Measurements from ENCODE around the gene ADISSP.

DNA sequence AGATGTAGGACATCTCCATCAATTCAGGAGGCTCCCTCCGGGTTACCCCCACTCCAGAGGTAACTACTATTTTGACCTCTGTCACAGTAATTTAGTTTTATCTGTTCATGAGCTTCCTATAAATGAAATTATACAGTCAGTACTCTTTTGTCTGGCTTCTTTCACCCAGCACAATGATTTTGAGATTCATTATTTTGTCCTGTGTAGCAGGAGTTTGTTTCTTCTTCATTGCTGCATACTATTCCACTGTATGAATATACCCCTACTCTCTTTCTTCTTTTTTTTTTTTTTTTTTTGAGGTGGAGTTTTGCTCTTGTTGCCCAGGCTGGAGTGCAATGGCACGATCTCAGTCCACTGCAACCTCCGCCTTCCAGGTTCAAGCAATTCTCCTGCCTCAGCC, 41.0 kb upstream of the ADISSP start:
- TF ChIP-seq, protein P1, sequence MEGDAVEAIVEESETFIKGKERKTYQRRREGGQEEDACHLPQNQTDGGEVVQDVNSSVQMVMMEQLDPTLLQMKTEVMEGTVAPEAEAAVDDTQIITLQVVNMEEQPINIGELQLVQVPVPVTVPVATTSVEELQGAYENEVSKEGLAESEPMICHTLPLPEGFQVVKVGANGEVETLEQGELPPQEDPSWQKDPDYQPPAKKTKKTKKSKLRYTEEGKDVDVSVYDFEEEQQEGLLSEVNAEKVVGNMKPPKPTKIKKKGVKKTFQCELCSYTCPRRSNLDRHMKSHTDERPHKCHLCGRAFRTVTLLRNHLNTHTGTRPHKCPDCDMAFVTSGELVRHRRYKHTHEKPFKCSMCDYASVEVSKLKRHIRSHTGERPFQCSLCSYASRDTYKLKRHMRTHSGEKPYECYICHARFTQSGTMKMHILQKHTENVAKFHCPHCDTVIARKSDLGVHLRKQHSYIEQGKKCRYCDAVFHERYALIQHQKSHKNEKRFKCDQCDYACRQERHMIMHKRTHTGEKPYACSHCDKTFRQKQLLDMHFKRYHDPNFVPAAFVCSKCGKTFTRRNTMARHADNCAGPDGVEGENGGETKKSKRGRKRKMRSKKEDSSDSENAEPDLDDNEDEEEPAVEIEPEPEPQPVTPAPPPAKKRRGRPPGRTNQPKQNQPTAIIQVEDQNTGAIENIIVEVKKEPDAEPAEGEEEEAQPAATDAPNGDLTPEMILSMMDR (conservative IDR thresholded peaks at IDR 0.05; ENCODE audit: low read depth in 2 of 2) = no peak
- TF ChIP-seq EZH2 (IDR thresholded peaks at IDR 0.05; ENCODE audit: low read depth, unreplicated experiment) (no peak), REST (IDR thresholded peaks at IDR 0.05; ENCODE audit: unreplicated experiment) (no peak), POLR2AphosphoS5 (IDR thresholded peaks at IDR 0.05; ENCODE audit: low read depth) (no peak), CREB1 (CRISPR knock-in tag; IDR thresholded peaks at IDR 0.05; ENCODE audit: low read depth) (no peak), ZNF462 (CRISPR knock-in tag; IDR thresholded peaks at IDR 0.05) (no peak), EZH2phosphoT487 (IDR thresholded peaks at IDR 0.05; ENCODE audit: unreplicated experiment) (no peak), STAT1 (IDR thresholded peaks at IDR 0.05; ENCODE audit: unreplicated experiment) (no peak), NANOG (IDR thresholded peaks at IDR 0.05; ENCODE audit: borderline replicate concordance) (no peak), JUNB (IDR thresholded peaks at IDR 0.05; ENCODE audit: unreplicated experiment) (no peak)
- TF ChIP-seq, protein P2, sequence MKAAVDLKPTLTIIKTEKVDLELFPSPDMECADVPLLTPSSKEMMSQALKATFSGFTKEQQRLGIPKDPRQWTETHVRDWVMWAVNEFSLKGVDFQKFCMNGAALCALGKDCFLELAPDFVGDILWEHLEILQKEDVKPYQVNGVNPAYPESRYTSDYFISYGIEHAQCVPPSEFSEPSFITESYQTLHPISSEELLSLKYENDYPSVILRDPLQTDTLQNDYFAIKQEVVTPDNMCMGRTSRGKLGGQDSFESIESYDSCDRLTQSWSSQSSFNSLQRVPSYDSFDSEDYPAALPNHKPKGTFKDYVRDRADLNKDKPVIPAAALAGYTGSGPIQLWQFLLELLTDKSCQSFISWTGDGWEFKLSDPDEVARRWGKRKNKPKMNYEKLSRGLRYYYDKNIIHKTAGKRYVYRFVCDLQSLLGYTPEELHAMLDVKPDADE (IDR thresholded peaks at IDR 0.05) = no peak

All from GM23338 (cell line).